ENCODE results near the gene BCLAF3.

GRCh38 chrX:20001588-20001987 lies 10.7 kb upstream of the BCLAF3 start:
- TF ChIP-seq CTCF (conservative IDR thresholded peaks at IDR 0.05 in 1 of 2, IDR thresholded peaks at IDR 0.05 in 1 of 2; ENCODE audit: extremely low read depth in 1 of 2, insufficient read depth in 1 of 2, low read depth in 1 of 2, low read length in 2 of 2): no peak
- TF ChIP-seq EZH2 (IDR thresholded peaks at IDR 0.05; ENCODE audit: borderline replicate concordance, low read length): no peak
